ENCODE results near the gene SIGLEC1. TPM values are rescaled to one million over a fixed set of nuclear protein-coding genes. Genes with fewer than 3 reads are reported as not detected.
A peak's percentile ranks its signal among the peaks of the same experiment; 100 is the strongest.

SIGLEC1 gene
- total and polyA plus RNA-seq, 2 donors from 2014 or later = 2.4 to 20.2 TPM

- no peak overlapping the region for H3K27ac ChIP-seq (ENCODE audit: low read depth in 2 of 2, low read length in 2 of 2)
- H3K9ac ChIP-seq (ENCODE audit: low read length in 3 of 3) = no peak overlapping the region
- peak in 1 of 5 donors; percentile 1 for DNase-seq
- H3K4me1 ChIP-seq (ENCODE audit: control insufficient read depth in 2 of 3, insufficient read depth in 2 of 3, low read depth in 1 of 3, low read length in 3 of 3) = no peaks in the 10 kb centered on the region
- intact Hi-C loops (cut with DNase I) = no loop called here
- FAIRE-seq = no peak
- H3K4me3 ChIP-seq (ENCODE audit: low read length in 3 of 3) = no peak overlapping the region
- H3K27me3 ChIP-seq (ENCODE audit: control insufficient read depth, insufficient read depth, low read length) = no peaks in the 10 kb centered on the region
- no peaks in the 10 kb centered on the region for H3K36me3 ChIP-seq (ENCODE audit: control insufficient read depth in 2 of 3, insufficient read depth in 3 of 3, low read length in 3 of 3)
- TF ChIP-seq, protein P1, sequence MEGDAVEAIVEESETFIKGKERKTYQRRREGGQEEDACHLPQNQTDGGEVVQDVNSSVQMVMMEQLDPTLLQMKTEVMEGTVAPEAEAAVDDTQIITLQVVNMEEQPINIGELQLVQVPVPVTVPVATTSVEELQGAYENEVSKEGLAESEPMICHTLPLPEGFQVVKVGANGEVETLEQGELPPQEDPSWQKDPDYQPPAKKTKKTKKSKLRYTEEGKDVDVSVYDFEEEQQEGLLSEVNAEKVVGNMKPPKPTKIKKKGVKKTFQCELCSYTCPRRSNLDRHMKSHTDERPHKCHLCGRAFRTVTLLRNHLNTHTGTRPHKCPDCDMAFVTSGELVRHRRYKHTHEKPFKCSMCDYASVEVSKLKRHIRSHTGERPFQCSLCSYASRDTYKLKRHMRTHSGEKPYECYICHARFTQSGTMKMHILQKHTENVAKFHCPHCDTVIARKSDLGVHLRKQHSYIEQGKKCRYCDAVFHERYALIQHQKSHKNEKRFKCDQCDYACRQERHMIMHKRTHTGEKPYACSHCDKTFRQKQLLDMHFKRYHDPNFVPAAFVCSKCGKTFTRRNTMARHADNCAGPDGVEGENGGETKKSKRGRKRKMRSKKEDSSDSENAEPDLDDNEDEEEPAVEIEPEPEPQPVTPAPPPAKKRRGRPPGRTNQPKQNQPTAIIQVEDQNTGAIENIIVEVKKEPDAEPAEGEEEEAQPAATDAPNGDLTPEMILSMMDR (IDR thresholded peaks at IDR 0.05; ENCODE audit: borderline replicate concordance, extremely low read depth, insufficient read depth) = no peak
- no peaks in the 10 kb centered on the region for H3K9me3 ChIP-seq (ENCODE audit: control insufficient read depth in 2 of 3, insufficient read depth in 1 of 3, low read length in 3 of 3)
Observed at GRCh38 chr20:3721912-3722311, 9.5 kb upstream of the SIGLEC1 start.

GRCh38 chr20:3720626-3721025 is 8.2 kb upstream of the SIGLEC1 start:
- FAIRE-seq = no peak
- H3K36me3 ChIP-seq (ENCODE audit: control insufficient read depth in 2 of 3, insufficient read depth in 3 of 3, low read length in 3 of 3) = no peaks in the 10 kb centered on the region
- H3K27ac ChIP-seq (ENCODE audit: low read depth in 2 of 2, low read length in 2 of 2) = no peak overlapping the region

GRCh38 chr20:3720068-3720467 is 7.7 kb upstream of the SIGLEC1 start:
- H3K4me3 ChIP-seq (ENCODE audit: low read length in 3 of 3) = no peak overlapping the region
- H3K27ac ChIP-seq (ENCODE audit: low read depth in 2 of 2, low read length in 2 of 2) = no peak overlapping the region
- no peaks in the 10 kb centered on the region for H3K4me1 ChIP-seq (ENCODE audit: control insufficient read depth in 2 of 3, insufficient read depth in 2 of 3, low read depth in 1 of 3, low read length in 3 of 3)
- intact Hi-C loops (cut with DNase I) = no loop called here
- no peaks in the 10 kb centered on the region for H3K9me3 ChIP-seq (ENCODE audit: control insufficient read depth in 2 of 3, insufficient read depth in 1 of 3, low read length in 3 of 3)
- FAIRE-seq (no peak), DNase-seq (no peak)
- no peaks in the 10 kb centered on the region for H3K36me3 ChIP-seq (ENCODE audit: control insufficient read depth in 2 of 3, insufficient read depth in 3 of 3, low read length in 3 of 3)
- no peaks in the 10 kb centered on the region for H3K27me3 ChIP-seq (ENCODE audit: control insufficient read depth, insufficient read depth, low read length)
- TF ChIP-seq, protein P1 (IDR thresholded peaks at IDR 0.05; ENCODE audit: borderline replicate concordance, extremely low read depth, insufficient read depth) = no peak
- no peak overlapping the region for H3K9ac ChIP-seq (ENCODE audit: low read length in 3 of 3)

More at GRCh38 chr20:3720626-3721025, 8.2 kb upstream of the SIGLEC1 start:
- Histone ChIP-seq H3K27me3 (ENCODE audit: control insufficient read depth, insufficient read depth, low read length) (no peaks in the 10 kb centered on the region), H3K9ac (ENCODE audit: low read length in 3 of 3) (no peak overlapping the region), H3K9me3 (ENCODE audit: control insufficient read depth in 2 of 3, insufficient read depth in 1 of 3, low read length in 3 of 3) (no peaks in the 10 kb centered on the region), H3K4me3 (ENCODE audit: low read length in 3 of 3) (no peak overlapping the region), H3K4me1 (ENCODE audit: control insufficient read depth in 2 of 3, insufficient read depth in 2 of 3, low read depth in 1 of 3, low read length in 3 of 3) (no peaks in the 10 kb centered on the region)
- TF ChIP-seq, protein P1 (IDR thresholded peaks at IDR 0.05; ENCODE audit: borderline replicate concordance, extremely low read depth, insufficient read depth) = no peak
- intact Hi-C loops (cut with DNase I) = no loop called here
- no peak for DNase-seq

DNA sequence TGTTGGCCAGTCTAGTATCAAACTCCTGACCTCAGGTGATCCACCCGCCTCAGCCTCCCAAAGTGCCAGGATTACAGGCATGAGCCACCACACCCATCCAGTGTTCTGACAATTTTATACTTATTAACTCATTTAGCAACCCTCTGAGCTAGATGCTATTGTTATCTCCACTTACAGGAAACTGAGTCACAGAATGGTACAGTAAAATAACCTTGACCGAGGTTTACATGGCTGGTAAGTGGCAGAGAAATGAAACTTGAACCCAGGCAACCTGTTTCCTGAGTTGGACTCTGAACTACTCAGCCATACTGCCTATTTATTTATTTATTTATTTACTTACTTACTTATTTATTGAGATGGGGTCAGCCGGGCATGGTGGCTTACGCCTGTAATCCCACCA is 6.6 kb upstream of the SIGLEC1 start:
- no peaks in the 10 kb centered on the region for H3K4me1 ChIP-seq (ENCODE audit: control insufficient read depth in 2 of 3, insufficient read depth in 2 of 3, low read depth in 1 of 3, low read length in 3 of 3)
- DNase-seq = no peak
- no peaks in the 10 kb centered on the region for H3K9me3 ChIP-seq (ENCODE audit: control insufficient read depth in 2 of 3, insufficient read depth in 1 of 3, low read length in 3 of 3)
- H3K9ac ChIP-seq (ENCODE audit: low read length in 3 of 3) = no peak overlapping the region
- TF ChIP-seq, protein P1 (IDR thresholded peaks at IDR 0.05; ENCODE audit: borderline replicate concordance, extremely low read depth, insufficient read depth) = no peak
- FAIRE-seq = no peak
- no peaks in the 10 kb centered on the region for H3K27me3 ChIP-seq (ENCODE audit: control insufficient read depth, insufficient read depth, low read length)
- intact Hi-C loops (cut with DNase I) = no loop called here
- H3K27ac ChIP-seq (ENCODE audit: low read depth in 2 of 2, low read length in 2 of 2) = no peak overlapping the region
- no peaks in the 10 kb centered on the region for H3K36me3 ChIP-seq (ENCODE audit: control insufficient read depth in 2 of 3, insufficient read depth in 3 of 3, low read length in 3 of 3)
- no peak overlapping the region for H3K4me3 ChIP-seq (ENCODE audit: low read length in 3 of 3)
